ENCODE results near the gene IL1R1. TPM values are rescaled to one million over a fixed set of nuclear protein-coding genes. Genes with fewer than 3 reads are reported as not detected.
A peak's percentile ranks its signal among the peaks of the same experiment; 100 is the strongest.

Gene IL1R1
- total RNA-seq, 1 donor from 2014 or later: 20.9 TPM

DNA sequence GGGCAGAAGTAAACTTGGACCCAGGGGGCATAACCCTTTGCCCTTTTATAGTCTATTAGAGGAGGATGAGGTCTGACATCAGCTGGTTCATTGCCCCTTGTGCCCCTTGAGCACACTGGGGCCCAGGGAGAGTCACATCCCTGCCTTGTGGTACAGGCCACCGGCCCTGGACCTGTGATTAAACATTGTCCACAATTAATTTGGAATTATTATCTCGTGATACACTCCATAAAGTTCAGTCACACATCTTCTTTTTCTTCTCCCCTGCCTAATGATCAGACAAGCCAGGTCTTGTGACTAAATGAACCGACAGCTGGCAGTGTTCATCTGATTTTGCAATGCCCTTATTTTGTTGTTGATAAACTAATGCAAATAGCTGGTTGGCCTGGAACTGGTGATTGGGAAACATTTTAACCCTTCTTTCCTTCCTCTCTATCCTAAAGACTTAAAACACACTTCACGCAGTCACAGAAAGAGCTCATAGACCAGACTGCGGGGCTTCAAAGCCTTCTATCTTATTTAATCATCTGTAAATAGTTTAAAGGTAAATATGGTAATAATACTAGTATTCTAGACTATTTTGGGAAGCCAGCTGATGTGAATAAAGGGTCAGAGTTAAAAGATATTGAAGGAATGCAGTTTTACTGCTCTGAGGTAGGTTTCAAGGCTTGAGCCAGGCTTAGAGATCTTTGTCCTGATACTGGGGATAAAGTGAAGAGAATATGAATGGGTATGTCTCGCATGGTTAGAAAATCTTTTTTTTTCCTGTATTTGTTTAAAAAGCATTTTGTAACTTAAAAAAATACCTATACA lies 13.4 kb downstream of the IL1R1 start:
- intact Hi-C loops (cut with micrococcal nuclease): no loop called here
- no peak for DNase-seq
- ATAC-seq: peak; percentile 73

- DNase-seq (no peak), ATAC-seq (no peak)
- intact Hi-C loops (cut with micrococcal nuclease): no loop called here
These were observed 15.6 kb downstream of the IL1R1 start for GRCh38 chr2:102158011-102158755.

GRCh38 chr2:102159295-102159694 lies 16.7 kb downstream of the IL1R1 start:
- intact Hi-C loops (cut with micrococcal nuclease): no loop called here

DNA sequence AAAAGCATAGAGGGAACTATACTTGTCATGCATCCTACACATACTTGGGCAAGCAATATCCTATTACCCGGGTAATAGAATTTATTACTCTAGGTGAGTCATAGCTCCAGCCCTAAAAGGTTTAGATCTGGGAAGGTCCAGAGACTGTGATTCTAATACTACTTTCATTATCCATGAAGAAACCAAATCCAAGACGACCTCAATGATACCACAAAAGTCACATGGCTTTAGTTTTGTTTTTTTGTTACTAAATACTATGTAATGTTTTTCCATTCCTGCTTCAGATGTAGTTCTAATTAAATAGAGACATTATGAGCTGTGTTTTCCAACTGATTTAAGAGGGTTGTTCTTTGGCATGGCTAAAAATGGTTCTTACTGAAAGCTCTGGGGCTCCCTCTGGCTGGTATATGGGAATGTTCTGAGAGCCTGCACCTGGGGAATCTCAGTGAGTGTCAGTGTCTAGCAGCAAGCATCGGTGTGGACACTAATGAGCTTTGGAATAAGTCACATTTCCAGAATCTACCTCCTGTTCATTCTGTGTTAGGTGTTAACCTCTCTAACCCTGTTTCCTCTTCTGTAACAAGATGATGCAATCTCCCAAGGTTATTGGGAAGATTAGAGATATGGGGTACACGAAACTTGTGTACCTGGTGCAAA lies 23.8 kb downstream of the IL1R1 start:
- peak; percentile 90 for ATAC-seq
- DNase-seq: no peak
- intact Hi-C loops (cut with micrococcal nuclease): loop anchor here (2.0 kb wide), 1 partner anchor 146 kb away; no protein-coding TSS in a partner anchor

More at GRCh38 chr2:102159295-102159694, 16.7 kb downstream of the IL1R1 start:
- DNase-seq (no peak), ATAC-seq (no peak)

DNA sequence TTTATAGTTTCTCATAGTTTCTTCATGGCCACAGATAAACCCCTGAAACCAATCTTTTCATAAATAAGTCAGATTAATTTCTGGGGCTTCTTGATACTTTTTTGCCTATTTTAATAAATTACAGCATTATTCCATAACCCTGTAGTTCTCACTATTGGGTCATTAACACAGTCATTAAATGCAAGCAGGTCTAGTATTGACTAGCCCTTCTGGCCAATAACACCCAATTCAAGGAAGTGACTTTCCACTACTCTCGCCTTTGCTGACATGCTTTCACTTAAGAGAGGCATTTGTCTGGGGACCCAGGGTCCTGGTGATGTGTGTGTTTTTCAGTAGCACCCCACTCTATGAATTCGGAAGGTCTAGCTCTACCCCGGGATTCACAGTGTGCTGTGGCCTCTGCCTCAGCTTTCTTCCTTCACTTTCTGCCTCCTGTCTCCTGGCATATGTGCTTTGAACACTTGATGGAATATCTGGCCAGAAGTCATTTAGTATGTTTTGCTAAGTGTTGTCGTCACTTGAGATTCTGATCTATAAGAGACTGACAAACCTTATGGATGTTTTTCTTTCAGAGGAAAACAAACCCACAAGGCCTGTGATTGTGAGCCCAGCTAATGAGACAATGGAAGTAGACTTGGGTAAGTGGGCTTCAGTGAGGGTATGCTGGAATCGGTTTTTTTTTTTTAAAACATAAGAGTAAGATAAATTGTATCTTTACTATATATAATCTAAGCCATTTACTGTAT lies 25.7 kb downstream of the IL1R1 start:
- ATAC-seq (no peak), DNase-seq (no peak)
- intact Hi-C loops (cut with micrococcal nuclease): no loop called here

- ATAC-seq (no peak), DNase-seq (no peak)
- intact Hi-C loops (cut with micrococcal nuclease): loop anchor here (10.0 kb wide), 1 partner anchor 73 kb away; no protein-coding TSS in a partner anchor
These were observed 29.4 kb downstream of the IL1R1 start for GRCh38 chr2:102171946-102172345.

DNA sequence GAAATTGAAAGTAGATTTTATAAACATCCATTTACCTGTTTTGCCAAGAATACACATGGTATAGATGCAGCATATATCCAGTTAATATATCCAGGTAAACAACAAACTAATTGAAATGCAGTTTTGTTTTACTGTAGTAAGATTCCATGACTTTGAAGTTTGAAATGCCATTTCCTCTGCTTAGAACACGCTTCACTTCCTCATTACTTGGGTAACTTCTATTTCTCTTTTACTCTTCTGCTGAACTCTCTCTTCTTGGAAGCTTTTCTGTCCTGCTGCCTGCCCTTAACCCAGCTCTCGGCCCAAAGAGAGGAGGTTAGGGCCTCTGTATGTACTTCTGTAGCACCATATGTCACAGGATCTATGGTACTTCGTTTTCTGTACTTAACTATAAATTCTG lies 30.2 kb downstream of the IL1R1 start:
- intact Hi-C loops (cut with micrococcal nuclease): loop anchor here (10.0 kb wide), 1 partner anchor 72 kb away; no protein-coding TSS in a partner anchor
- DNase-seq (no peak), ATAC-seq (no peak)

DNA sequence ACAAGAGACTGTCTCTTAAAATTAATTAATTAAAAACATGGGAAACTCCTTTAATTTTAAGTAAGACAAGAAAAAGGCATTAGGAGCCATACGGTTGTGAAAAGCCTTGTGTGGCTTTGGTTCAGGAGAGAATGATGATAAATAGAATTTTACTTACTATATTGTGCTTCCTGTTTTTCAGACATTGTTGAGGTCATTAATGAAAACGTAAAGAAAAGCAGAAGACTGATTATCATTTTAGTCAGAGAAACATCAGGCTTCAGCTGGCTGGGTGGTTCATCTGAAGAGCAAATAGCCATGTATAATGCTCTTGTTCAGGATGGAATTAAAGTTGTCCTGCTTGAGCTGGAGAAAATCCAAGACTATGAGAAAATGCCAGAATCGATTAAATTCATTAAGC lies 33.6 kb downstream of the IL1R1 start:
- intact Hi-C loops (cut with micrococcal nuclease): loop anchor here (10.0 kb wide), 1 partner anchor 69 kb away; no protein-coding TSS in a partner anchor
- ATAC-seq: no peak
- no peak for DNase-seq

GRCh38 chr2:102177814-102178478 lies 35.4 kb downstream of the IL1R1 start:
- intact Hi-C loops (cut with micrococcal nuclease): loop anchor here (10.0 kb wide), 1 partner anchor 67 kb away; no protein-coding TSS in a partner anchor
- peak; percentile 59 for ATAC-seq
- peak; percentile 31 for DNase-seq

DNA sequence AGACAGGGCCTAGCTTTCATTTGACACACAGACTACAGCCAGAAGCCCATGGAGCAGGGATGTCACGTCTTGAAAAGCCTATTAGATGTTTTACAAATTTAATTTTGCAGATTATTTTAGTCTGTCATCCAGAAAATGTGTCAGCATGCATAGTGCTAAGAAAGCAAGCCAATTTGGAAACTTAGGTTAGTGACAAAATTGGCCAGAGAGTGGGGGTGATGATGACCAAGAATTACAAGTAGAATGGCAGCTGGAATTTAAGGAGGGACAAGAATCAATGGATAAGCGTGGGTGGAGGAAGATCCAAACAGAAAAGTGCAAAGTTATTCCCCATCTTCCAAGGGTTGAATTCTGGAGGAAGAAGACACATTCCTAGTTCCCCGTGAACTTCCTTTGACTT lies 36.5 kb downstream of the IL1R1 start:
- intact Hi-C loops (cut with micrococcal nuclease): loop anchor here (10.0 kb wide), 1 partner anchor 66 kb away; no protein-coding TSS in a partner anchor

GRCh38 chr2:102179788-102180686 lies 37.5 kb downstream of the IL1R1 start:
- DNase-seq: no peak
- intact Hi-C loops (cut with micrococcal nuclease): loop anchor here (10.0 kb wide), 1 partner anchor 65 kb away; no protein-coding TSS in a partner anchor
- no peak for ATAC-seq

More for the DNA sequence above, 36.5 kb downstream of the IL1R1 start:
- ATAC-seq (no peak), DNase-seq (no peak)

DNA sequence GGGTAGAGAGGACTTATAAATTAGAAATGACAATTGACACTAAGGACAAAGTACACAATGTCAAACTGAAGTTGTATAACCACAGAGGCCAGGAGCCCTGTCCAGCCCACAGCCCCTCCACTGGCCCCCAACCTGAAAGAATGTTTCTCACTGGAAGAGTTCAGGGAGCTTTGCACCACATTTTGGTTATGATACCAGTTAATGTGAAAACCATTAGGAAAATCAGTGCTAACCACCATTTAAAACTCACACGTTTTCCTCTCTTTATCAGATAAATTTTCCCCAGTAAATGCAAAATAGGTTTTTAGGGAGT lies 38.1 kb downstream of the IL1R1 start:
- ATAC-seq: no peak
- DNase-seq: no peak
- intact Hi-C loops (cut with micrococcal nuclease): no loop called here

GRCh38 chr2:102181376-102181775 lies 38.8 kb downstream of the IL1R1 start:
- ATAC-seq (no peak), DNase-seq (no peak)
- intact Hi-C loops (cut with micrococcal nuclease): no loop called here

- ATAC-seq (peak; percentile 83), DNase-seq (no peak)
- intact Hi-C loops (cut with micrococcal nuclease): no loop called here
These were observed 39.5 kb downstream of the IL1R1 start for GRCh38 chr2:102181919-102182635.

GRCh38 chr2:102184018-102184417 lies 41.5 kb downstream of the IL1R1 start:
- no peak for DNase-seq
- ATAC-seq: no peak
- intact Hi-C loops (cut with micrococcal nuclease): no loop called here

DNA sequence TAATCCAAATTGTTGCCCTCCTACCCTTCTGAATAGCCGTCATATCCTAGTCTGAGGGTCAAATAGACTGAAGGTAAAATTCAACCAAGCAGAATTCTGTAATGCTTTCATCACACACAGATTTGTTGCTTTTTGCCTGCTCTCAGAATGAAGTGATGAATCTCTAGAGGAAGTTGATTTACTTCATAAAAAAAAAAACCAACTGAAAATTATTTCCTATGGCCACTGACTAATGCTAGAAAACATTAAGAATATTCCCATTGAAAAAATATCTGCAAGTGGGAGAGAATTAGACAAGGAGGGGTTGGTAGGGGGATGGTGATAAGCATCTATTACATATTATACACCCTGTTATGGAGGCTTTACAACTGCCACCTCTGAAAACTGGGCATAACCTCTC lies 42.0 kb downstream of the IL1R1 start:
- no peak for ATAC-seq
- intact Hi-C loops (cut with micrococcal nuclease): no loop called here
- no peak for DNase-seq

DNA sequence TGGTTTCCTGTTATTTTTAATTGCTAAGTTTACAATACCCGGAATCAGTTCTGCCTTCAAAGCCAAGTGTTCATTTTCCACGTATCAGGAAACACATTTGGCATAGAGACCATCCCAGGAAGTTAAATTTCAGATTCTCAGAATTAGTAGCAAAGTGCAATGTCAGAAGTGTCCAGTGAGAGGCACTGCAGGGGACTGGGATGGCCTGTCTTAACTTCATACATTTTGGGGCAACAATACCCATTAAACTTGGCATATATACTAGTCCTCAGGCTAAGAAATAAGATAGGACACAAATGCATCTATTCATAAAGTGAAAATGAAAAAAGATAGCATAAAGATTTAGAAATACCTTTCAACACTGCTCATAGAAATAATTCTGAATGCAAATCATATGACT lies 42.8 kb downstream of the IL1R1 start:
- intact Hi-C loops (cut with micrococcal nuclease): no loop called here
- ATAC-seq: no peak

More for the DNA sequence above, 42.8 kb downstream of the IL1R1 start:
- no peak for DNase-seq

All from left ventricle myocardium superior (tissue), 1 donor.